GM13976 (cell line): ENCODE results near the gene TENM4.
A peak's percentile ranks its signal among the peaks of the same experiment; 100 is the strongest.

ENCODE experiments used
- DNase-seq: peaks from one replicate; pipeline ENCODE4 v3.0.0; 2012; ENCODE audit warnings: low spot score
- CTCF ChIP-seq: IDR thresholded peaks from 2 replicates; pipeline ENCODE4 v1.5.1; 2012; ENCODE audit warnings: borderline replicate concordance, mild to moderate bottlenecking; ENCODE audit not compliant: insufficient read depth; ENCODE audit errors: extremely low read depth, missing control alignments, control extremely low read depth
- in situ Hi-C: fragments of 300-500 bp; cut with MboI; formaldehyde crosslinking; loops from one replicate; pipeline ENCODE4 v1.12.0; 2022; ENCODE audit warnings: low sequenced_read_pairs, mixed read lengths, inconsistent platforms; ENCODE audit not compliant: unreplicated experiment

TENM4 gene

GRCh38 chr11:79047321-79047720 lies 393.5 kb downstream of the TENM4 start:
- no peak for DNase-seq
- TF ChIP-seq CTCF, result no peak
- in situ Hi-C loops, result no loop called here

- in situ Hi-C loops, result no loop called here
- TF ChIP-seq CTCF, result no peak
- DNase-seq, result no peak
These were observed 394.5 kb downstream of the TENM4 start for GRCh38 chr11:79046366-79046765.

- in situ Hi-C loops, result no loop called here
- no peak for TF ChIP-seq CTCF
- DNase-seq, result peak; percentile 33
These were observed 395.0 kb downstream of the TENM4 start for GRCh38 chr11:79045800-79046304.

GRCh38 chr11:79045018-79045799 lies 395.6 kb downstream of the TENM4 start:
- no peak for TF ChIP-seq CTCF
- in situ Hi-C loops, result no loop called here
- DNase-seq, result no peak

- in situ Hi-C loops, result no loop called here
- TF ChIP-seq CTCF, result no peak
- no peak for DNase-seq
These were observed 396.6 kb downstream of the TENM4 start for GRCh38 chr11:79044201-79044600.

GRCh38 chr11:79043726-79044125 lies 397.1 kb downstream of the TENM4 start:
- TF ChIP-seq CTCF, result no peak
- no peak for DNase-seq
- in situ Hi-C loops, result no loop called here
